ENCODE results near the gene DDX18. TPM values are rescaled to one million over a fixed set of nuclear protein-coding genes. Genes with fewer than 3 reads are reported as not detected.

DDX18 gene
- total RNA-seq, 1 experiment from 2014 or later = 121 TPM

DNA sequence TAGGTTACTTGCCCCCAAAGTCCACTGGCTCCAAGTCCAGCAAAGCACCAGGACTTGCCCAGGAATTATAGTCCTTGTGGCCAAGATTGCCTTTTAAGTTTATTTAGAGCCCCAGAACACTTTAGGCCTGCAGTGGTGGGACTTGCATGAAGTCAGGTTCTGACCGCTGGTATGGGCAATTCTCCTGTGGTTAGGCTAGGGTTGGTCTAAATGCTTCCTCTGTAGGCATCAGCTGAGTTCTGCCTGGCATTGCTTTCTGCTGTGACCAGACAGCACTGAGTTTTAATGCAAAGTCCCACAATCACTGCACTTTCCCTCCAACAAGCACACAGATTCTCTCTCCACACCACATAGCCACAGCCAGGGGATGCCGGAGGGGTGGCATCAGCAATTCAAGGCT is 64.5 kb downstream of the DDX18 start:
- ChIA-PET CTCF (no interaction called here), POLR2A (ENCODE audit: low non-redundant PET) (no interaction called here)
- Histone ChIP-seq H3K4me1 (ENCODE audit: insufficient read depth, low read length, poor library complexity, severe bottlenecking) (no peaks in the 10 kb centered on the region), H3K9me3 (ENCODE audit: low read depth, low read length, poor library complexity, severe bottlenecking) (no peaks in the 10 kb centered on the region), H3K27ac (ENCODE audit: low read depth, low read length, poor library complexity, severe bottlenecking) (no peak overlapping the region), H3K4me3 (ENCODE audit: low read depth, low read length, poor library complexity, severe bottlenecking) (no peak overlapping the region), H3K36me3 (ENCODE audit: insufficient read depth, low read length, poor library complexity, severe bottlenecking) (no peaks in the 10 kb centered on the region), H3K27me3 (replicated peaks; ENCODE audit: insufficient read depth, low read depth, low read length, poor library complexity) (no peaks in the 10 kb centered on the region)
- TF ChIP-seq, protein P1, sequence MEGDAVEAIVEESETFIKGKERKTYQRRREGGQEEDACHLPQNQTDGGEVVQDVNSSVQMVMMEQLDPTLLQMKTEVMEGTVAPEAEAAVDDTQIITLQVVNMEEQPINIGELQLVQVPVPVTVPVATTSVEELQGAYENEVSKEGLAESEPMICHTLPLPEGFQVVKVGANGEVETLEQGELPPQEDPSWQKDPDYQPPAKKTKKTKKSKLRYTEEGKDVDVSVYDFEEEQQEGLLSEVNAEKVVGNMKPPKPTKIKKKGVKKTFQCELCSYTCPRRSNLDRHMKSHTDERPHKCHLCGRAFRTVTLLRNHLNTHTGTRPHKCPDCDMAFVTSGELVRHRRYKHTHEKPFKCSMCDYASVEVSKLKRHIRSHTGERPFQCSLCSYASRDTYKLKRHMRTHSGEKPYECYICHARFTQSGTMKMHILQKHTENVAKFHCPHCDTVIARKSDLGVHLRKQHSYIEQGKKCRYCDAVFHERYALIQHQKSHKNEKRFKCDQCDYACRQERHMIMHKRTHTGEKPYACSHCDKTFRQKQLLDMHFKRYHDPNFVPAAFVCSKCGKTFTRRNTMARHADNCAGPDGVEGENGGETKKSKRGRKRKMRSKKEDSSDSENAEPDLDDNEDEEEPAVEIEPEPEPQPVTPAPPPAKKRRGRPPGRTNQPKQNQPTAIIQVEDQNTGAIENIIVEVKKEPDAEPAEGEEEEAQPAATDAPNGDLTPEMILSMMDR (conservative IDR thresholded peaks at IDR 0.05; ENCODE audit: low read depth, low read length) = no peak
- intact Hi-C loops (cut with micrococcal nuclease; ENCODE audit: unreplicated experiment) = no loop called here
- DNase-seq (ENCODE audit: low spot score) = no peak
- BruUV-seq (replicated peaks) = no TSS peak

Other genes starting within 250 kb of the DDX18 start
- 27.2 and 28.8 TPM in 2 replicates for gene CCDC93, start 199.4 kb downstream of the DDX18 start, total RNA-seq (2021)

Data from A673 (cell line).